ENCODE data around the gene CENPVL3.

GRCh38 chrX:51568586-51568985 is 50.1 kb downstream of the CENPVL3 start:
- no peak for TF ChIP-seq CTCF (IDR thresholded peaks at IDR 0.05; ENCODE audit: low read depth, low read length, poor library complexity, severe bottlenecking)
- TF ChIP-seq EZH2phosphoT487 (IDR thresholded peaks at IDR 0.05; ENCODE audit: borderline replicate concordance, low read length), result no peak
